MG63 (cell line): ENCODE measurements around the gene SPON2. TPM values are rescaled to one million over a fixed set of nuclear protein-coding genes. Genes with fewer than 3 reads are reported as not detected.

Source experiments
- DNase-seq: peaks from one replicate; pipeline ENCODE4 v3.0.0-alpha.2; 2020
- H3K27me3 ChIP-seq: fragments of 250-450 bp; sonication (Bioruptor Pico); 2 replicates; pipeline ENCODE4 v1.5.1; 2020; ENCODE audit warnings: mild to moderate bottlenecking, moderate library complexity
- H3K36me3 ChIP-seq: fragments of 250-450 bp; sonication (Bioruptor Pico); 2 replicates; pipeline ENCODE4 v1.5.1; 2020; ENCODE audit warnings: mild to moderate bottlenecking, moderate library complexity
- H3K4me3 ChIP-seq: fragments of 250-450 bp; sonication (Bioruptor Pico); 2 replicates; pipeline ENCODE4 v1.5.1; 2020; ENCODE audit warnings: mild to moderate bottlenecking, moderate library complexity
- H3K9me3 ChIP-seq: fragments of 250-450 bp; sonication (Bioruptor Pico); 2 replicates; pipeline ENCODE4 v1.5.1; 2020; ENCODE audit warnings: mild to moderate bottlenecking, moderate library complexity
- total RNA-seq: library from RNA; depleted of rRNA; stranded (reverse); fragments of >200 nt; shearing (Covaris generic); gene quantifications from 2 replicates; pipeline ENCODE4 v1.2.3, GENCODE V29; 2014; ENCODE audit warnings: low replicate concordance

SPON2 gene
- total RNA-seq, 1 experiment from 2014 or later = 43.1 TPM

- DNase-seq = no peak
- no peak overlapping the region for H3K4me3 ChIP-seq
Observed at GRCh38 chr4:1183985-1184773, 11.8 kb upstream of the SPON2 start.

GRCh38 chr4:1182313-1182712, 9.9 kb upstream of the SPON2 start:
- Histone ChIP-seq H3K36me3 (peaks cover 43% of the 10 kb centered on the region), H3K9me3 (peaks cover 21% of the 10 kb centered on the region), H3K4me3 (no peak overlapping the region), H3K27me3 (no peaks in the 10 kb centered on the region)
- no peak for DNase-seq

More at GRCh38 chr4:1183985-1184773, 11.8 kb upstream of the SPON2 start:
- H3K36me3 ChIP-seq = peaks cover 55% of the 10 kb centered on the region
- no peaks in the 10 kb centered on the region for H3K27me3 ChIP-seq
- peaks cover 21% of the 10 kb centered on the region for H3K9me3 ChIP-seq

GRCh38 chr4:1180663-1181062, 8.3 kb upstream of the SPON2 start:
- Histone ChIP-seq H3K4me3 (no peak overlapping the region), H3K9me3 (peaks cover 21% of the 10 kb centered on the region), H3K27me3 (no peaks in the 10 kb centered on the region), H3K36me3 (peaks cover 43% of the 10 kb centered on the region)
- no peak for DNase-seq

GRCh38 chr4:1179976-1180375, 7.6 kb upstream of the SPON2 start:
- Histone ChIP-seq H3K27me3 (no peaks in the 10 kb centered on the region), H3K36me3 (peaks cover 41% of the 10 kb centered on the region), H3K4me3 (no peak overlapping the region), H3K9me3 (peaks cover 21% of the 10 kb centered on the region)
- DNase-seq = no peak

DNA sequence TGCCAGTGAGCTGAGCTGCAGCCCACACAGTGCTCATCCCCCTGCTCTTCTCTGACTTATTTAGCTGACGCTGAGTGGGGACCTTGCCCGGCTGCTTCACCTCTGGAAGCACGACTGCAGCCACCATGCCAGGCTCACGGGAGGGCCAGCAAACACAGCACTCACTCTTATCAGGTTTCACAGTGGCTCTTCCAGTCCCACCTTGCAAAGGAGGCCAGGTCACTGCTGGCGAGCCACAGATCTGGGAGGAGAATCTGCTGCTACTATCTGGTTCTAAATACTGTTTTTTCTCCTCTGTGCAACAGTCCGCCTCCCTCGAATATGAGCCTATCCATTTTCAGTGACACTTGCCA, 6.7 kb upstream of the SPON2 start:
- Histone ChIP-seq H3K4me3 (no peak overlapping the region), H3K9me3 (peaks cover 21% of the 10 kb centered on the region), H3K27me3 (no peaks in the 10 kb centered on the region), H3K36me3 (peaks cover 40% of the 10 kb centered on the region)
- DNase-seq = no peak

DNA sequence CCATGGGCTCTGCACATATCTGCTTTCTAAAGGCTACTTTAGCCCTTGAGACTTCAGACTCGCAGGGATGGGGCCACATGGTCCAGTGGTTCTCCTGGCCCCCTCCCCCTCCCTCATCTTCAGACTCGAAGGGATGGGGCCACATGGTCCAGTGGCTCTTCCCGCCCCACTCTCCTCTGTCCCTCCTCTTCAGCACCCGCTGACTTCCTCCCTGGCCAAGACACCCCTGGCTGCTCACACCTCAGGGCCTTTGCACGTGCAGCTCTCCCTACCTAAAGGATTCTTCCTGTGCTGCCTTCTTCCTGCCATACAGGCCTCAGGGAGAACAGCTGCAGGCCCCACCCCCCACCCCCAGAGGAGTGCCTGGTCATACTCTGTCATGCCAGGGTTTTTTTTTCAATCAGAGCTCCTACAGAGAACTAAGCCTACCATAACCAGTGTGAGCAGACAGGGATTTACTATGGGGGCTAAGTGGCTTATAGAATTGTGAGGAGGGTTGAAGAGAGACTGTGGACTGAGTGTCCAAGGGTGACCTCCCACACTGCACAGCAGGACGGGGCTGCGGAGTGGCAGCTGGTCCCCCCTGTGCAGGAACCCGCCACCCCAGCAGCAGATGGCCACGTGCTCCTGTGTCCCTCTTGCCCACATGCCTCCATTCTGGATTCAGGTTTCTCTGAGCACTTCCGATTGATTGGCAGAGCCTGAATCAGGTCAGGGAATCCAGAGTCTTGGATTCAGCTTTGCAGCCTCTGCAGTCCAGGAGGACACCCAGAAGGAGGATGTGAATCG, 6.1 kb upstream of the SPON2 start:
- peaks cover 21% of the 10 kb centered on the region for H3K9me3 ChIP-seq
- H3K36me3 ChIP-seq = peaks cover 34% of the 10 kb centered on the region
- no peaks in the 10 kb centered on the region for H3K27me3 ChIP-seq
- DNase-seq = no peak
- no peak overlapping the region for H3K4me3 ChIP-seq

DNA sequence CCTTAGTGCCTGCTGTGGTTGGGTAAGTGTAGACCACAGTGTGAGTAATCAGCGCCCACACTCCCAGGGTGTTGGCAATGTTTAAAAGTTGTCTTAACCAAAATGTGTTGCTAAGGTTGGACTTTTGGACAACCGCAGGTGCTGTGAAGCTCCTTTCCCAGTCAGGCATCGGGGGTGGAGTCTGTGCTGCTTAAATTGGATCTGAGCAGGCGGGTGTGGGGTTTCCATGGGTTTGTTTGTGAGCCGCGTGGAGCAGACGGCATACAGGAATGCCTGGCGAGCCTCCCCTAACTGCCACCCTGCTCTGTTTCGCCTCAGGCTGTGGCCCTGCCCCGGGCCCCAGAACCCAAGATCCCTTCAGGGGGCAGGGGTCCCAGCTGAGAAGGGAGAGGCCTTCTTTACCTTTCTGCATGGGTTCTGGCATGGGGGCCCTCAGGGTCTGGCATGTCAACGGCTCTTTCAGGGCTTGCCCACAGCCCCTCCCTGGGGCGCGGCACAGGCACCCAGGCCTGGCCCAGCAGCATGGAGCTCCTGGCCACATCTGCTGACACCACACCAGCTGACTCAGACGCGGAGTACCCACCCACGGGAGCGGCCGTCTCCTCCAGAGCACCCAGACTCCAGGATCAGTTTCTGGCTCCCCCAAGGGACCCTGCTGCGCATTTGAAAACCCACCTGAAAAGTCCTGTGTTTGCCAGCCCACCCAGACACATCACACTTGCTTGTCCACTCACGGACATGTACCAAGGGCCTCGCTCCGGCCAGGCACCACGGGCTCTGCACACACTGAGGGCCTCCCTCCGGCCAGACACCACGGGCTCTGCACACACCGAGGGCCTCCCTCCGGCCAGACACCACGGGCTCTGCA, 5.1 kb upstream of the SPON2 start:
- Histone ChIP-seq H3K4me3 (no peak overlapping the region), H3K27me3 (no peaks in the 10 kb centered on the region), H3K36me3 (peaks cover 28% of the 10 kb centered on the region), H3K9me3 (peaks cover 19% of the 10 kb centered on the region)
- peak; percentile 78 for DNase-seq

DNA sequence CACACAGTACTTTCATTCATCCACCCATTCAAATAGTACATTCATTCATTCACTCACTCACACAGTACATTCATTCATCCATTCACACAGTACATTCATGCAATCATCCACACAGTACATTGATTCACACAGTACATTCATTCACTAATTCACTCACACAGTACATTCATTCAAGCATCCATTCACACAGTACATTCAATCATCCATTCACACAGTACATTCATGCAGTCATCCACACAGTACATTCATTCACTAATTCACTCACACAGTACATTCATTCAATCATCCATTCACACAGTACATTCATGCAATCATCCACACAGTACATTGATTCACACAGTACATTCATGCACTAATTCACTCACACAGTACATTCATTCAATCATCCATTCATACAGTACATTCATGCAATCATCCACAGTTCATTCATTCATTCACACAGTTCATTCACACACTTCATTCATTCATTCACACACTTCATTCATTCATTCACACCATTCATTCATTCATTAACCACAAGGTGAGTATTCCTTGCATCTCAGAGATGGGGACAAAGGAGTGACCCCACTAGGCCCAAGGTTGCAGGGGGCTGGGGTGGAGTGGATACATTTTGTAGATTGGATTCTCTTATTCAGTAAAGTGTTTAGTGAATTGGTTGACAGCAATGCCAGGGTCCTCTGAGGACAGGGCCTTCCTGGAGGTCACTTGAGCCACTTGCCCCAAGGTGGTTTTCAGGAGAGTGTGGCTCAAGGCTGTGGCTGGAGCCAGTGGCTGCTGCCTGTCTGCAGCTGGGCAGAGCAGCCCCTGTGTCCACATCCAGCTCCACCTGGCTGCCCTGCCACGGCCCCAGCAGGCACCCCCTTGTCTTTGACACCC, 4.3 kb upstream of the SPON2 start:
- no peak for DNase-seq
- Histone ChIP-seq H3K36me3 (peaks cover 20% of the 10 kb centered on the region), H3K9me3 (peaks cover 16% of the 10 kb centered on the region; the same call in 1 of the 2 replicates), H3K27me3 (no peaks in the 10 kb centered on the region), H3K4me3 (no peak overlapping the region)

- no peak overlapping the region for H3K4me3 ChIP-seq
- H3K27me3 ChIP-seq = no peaks in the 10 kb centered on the region
- H3K9me3 ChIP-seq = peaks cover 9% of the 10 kb centered on the region; the same call in 1 of the 2 replicates
- peaks cover 11% of the 10 kb centered on the region for H3K36me3 ChIP-seq
- DNase-seq = no peak
Observed at GRCh38 chr4:1175635-1176229, 3.3 kb upstream of the SPON2 start.

DNA sequence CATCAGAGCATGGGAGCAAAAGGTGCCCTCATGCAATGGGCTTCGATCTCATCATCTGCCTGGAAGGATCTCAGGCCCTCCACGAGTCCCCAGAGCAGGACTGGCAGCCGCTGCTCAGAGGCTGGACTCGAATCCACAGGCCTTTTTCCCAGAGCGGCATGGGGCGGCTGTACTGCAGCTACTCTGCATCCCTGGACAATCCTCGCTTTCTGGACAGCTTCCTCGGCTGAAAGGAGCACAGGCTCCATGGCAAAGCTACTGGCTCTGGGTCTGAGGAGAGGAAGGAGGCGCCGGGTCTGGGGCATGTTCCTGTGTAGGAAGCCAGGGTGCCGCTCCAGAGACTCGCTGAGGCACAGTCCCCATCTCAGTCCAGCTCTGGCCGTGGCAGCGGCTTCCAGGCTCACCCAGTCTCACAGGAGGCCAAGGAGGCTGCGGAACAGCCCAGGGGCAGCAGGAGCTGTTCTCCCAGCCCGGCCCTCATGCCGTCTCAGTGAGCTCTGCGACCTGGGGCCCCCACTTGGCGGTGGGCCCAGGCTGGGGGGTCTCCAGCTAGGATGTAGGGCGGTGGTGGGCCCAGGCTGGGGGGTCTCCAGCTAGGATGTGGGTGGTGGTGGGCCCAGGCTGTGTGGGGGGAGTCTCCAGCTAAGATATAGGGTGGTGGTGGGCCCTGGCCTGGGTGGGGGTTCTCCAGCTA, 2.7 kb upstream of the SPON2 start:
- no peak overlapping the region for H3K4me3 ChIP-seq
- H3K27me3 ChIP-seq = no peaks in the 10 kb centered on the region
- DNase-seq = no peak
- peaks cover 2% of the 10 kb centered on the region; the same call in 1 of the 2 replicates for H3K9me3 ChIP-seq
- H3K36me3 ChIP-seq = peaks cover 6% of the 10 kb centered on the region

DNA sequence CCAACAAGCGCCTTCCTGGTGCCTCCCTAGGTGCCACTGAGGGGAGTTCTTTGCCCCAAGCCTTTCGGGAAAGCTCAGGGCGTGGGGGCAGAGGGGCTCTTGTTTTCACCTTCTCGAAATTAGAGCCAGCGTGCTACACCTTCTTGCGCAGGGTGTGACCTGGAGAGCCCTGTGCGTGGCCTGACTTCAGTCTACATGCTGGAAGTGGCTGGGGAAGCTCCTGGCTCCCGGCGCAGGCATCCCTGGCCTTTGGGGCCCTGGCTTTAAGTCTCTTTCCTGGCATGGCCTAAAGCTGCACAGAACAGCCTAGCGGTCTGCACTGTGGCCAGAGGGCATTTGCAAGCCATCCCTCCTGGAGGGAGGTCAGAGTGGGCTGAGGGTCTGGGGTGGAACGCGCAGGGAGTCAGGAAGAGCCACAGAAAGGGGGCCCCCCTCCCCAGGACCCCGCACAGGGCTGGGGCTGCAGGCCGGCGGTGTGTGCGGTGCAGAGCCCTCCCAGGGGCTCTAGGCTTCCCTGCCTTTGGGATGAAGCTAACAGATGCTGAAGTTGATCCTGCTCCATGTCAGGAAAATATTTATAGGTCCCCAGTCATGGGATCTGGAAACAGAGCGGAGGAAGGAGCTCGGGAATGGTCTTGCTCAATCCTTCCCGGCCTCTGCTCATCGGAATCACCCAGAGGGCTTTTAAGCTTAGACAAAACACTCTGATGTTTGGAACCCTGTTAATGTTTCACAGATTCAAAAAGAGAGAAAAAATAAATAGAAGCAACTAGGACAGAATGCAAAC, 781 bp upstream of the SPON2 start:
- Histone ChIP-seq H3K27me3 (no peaks in the 10 kb centered on the region), H3K4me3 (no peak overlapping the region), H3K36me3 (peaks cover 3% of the 10 kb centered on the region), H3K9me3 (no peaks in the 10 kb centered on the region)
- DNase-seq = no peak

- no peak overlapping the region for H3K4me3 ChIP-seq
Observed at GRCh38 chr4:1171311-1172227, 814 bp downstream of the SPON2 start.

GRCh38 chr4:1170976-1171310, 1.4 kb downstream of the SPON2 start:
- no peak for DNase-seq
- Histone ChIP-seq H3K27me3 (no peaks in the 10 kb centered on the region), H3K9me3 (no peaks in the 10 kb centered on the region), H3K36me3 (peaks cover 6% of the 10 kb centered on the region), H3K4me3 (no peak overlapping the region)

More at GRCh38 chr4:1171311-1172227, 814 bp downstream of the SPON2 start:
- H3K9me3 ChIP-seq = no peaks in the 10 kb centered on the region
- peaks cover 6% of the 10 kb centered on the region for H3K36me3 ChIP-seq
- DNase-seq = no peak
- no peaks in the 10 kb centered on the region for H3K27me3 ChIP-seq
